NCI-H2107 treated with DMSO at 0.1 percent for 48 hours (cell line): Measurements from ENCODE around the gene PPRC1.
"Not testable (repeated sequence)": the region's sequence is repeated elsewhere in the genome, so short reads cannot be mapped to it uniquely, and the experiment has no call there.

Experiments
- DNase-seq: peaks from one replicate; lab custom pipeline; 2025; ENCODE audit not compliant: unreplicated experiment; lab: John Stamatoyannopoulos, UW

The PPRC1 gene

GRCh38 chr10:102188941-102189898, 56.4 kb downstream of the PPRC1 start:
- DNase-seq, result not testable (repeated sequence)

GRCh38 chr10:102191956-102192355, 59.1 kb downstream of the PPRC1 start:
- no peak for DNase-seq

GRCh38 chr10:102195296-102195870, 62.5 kb downstream of the PPRC1 start:
- DNase-seq, result no peak

GRCh38 chr10:102196893-102197292, 64.1 kb downstream of the PPRC1 start:
- no peak for DNase-seq

GRCh38 chr10:102198027-102198426, 65.2 kb downstream of the PPRC1 start:
- DNase-seq, result no peak
